Measurements from ENCODE around the gene HERC6.
A peak's percentile ranks its signal among the peaks of the same experiment; 100 is the strongest.
"Not testable (repeated sequence)": the region's sequence is repeated elsewhere in the genome, so short reads cannot be mapped to it uniquely, and the experiment has no call there.

Gene HERC6

GRCh38 chr4:88378691-88379559 lies at the start of gene HERC6:
HERC6 (plus strand) TSS chr4:88378852; CDS start chr4:88378922, 70 bp downstream.
- DNase-seq: peak; percentile 70

- DNase-seq: no peak
Observed at GRCh38 chr4:88333741-88334405, 44.8 kb upstream of the HERC6 start.

- no peak for DNase-seq
Observed at GRCh38 chr4:88335092-88335665, 43.5 kb upstream of the HERC6 start.

GRCh38 chr4:88341227-88342192 lies 37.1 kb upstream of the HERC6 start:
- no peak for DNase-seq

- not testable (repeated sequence) for DNase-seq
Observed at GRCh38 chr4:88346902-88347301, 31.8 kb upstream of the HERC6 start.

GRCh38 chr4:88348761-88349160 lies 29.9 kb upstream of the HERC6 start:
- not testable (repeated sequence) for DNase-seq

GRCh38 chr4:88350786-88351185 lies 27.9 kb upstream of the HERC6 start:
- DNase-seq: no peak

GRCh38 chr4:88352062-88352740 lies 26.5 kb upstream of the HERC6 start:
- no peak for DNase-seq

GRCh38 chr4:88353324-88353723 lies 25.3 kb upstream of the HERC6 start:
- DNase-seq: no peak

GRCh38 chr4:88356771-88357170 lies 21.9 kb upstream of the HERC6 start:
- DNase-seq: no peak

GRCh38 chr4:88357262-88357661 lies 21.4 kb upstream of the HERC6 start:
- no peak for DNase-seq

- DNase-seq: no peak
Observed at GRCh38 chr4:88359558-88359957, 19.1 kb upstream of the HERC6 start.

- DNase-seq: no peak
Observed at GRCh38 chr4:88360256-88360655, 18.4 kb upstream of the HERC6 start.

- DNase-seq: no peak
Observed at GRCh38 chr4:88360791-88361190, 17.9 kb upstream of the HERC6 start.

GRCh38 chr4:88361217-88361773 lies 17.4 kb upstream of the HERC6 start:
- DNase-seq: not testable (repeated sequence)

- DNase-seq: no peak
Observed at GRCh38 chr4:88366460-88366859, 12.2 kb upstream of the HERC6 start.

GRCh38 chr4:88367826-88368225 lies 10.8 kb upstream of the HERC6 start:
- DNase-seq: no peak

- DNase-seq: not testable (repeated sequence)
Observed at GRCh38 chr4:88369180-88369812, 9.4 kb upstream of the HERC6 start.

GRCh38 chr4:88381123-88381522 lies 2.5 kb downstream of the HERC6 start:
- DNase-seq: no peak

- no peak for DNase-seq
Observed at GRCh38 chr4:88382621-88383020, 4.0 kb downstream of the HERC6 start.

- no peak for DNase-seq
Observed at GRCh38 chr4:88390128-88390527, 11.5 kb downstream of the HERC6 start.
